Gastroesophageal sphincter (tissue), 4 donors: Measurements from ENCODE around the gene MYO1B. TPM values are rescaled to one million over a fixed set of nuclear protein-coding genes. Genes with fewer than 3 reads are reported as not detected.
A peak's percentile ranks its signal among the peaks of the same experiment; 100 is the strongest.

Source experiments
- ATAC-seq: fragments of 150-250 bp; one replicate; pipeline ENCODE4 v1.9.1; 2016; ENCODE audit warnings: mild to moderate bottlenecking, moderate library complexity
- H3K27ac ChIP-seq, 4 donors: fragments of 200-600 bp; sonication (generic) in 3 of 4; 1 replicate in 3 of 4; 2 replicates in 1 of 4; pipeline ENCODE4 v1.5.1; 2016 to 2019
- H3K27me3 ChIP-seq: fragments of 200-600 bp; sonication (generic); one replicate; pipeline ENCODE4 v1.5.1; 2019
- H3K36me3 ChIP-seq, 2 donors: fragments of 200-600 bp; sonication (generic); one replicate each; pipeline ENCODE4 v1.5.1; 2019; ENCODE audit warnings: control low read depth in 1 of 2
- H3K4me1 ChIP-seq, 3 donors: fragments of 200-600 bp; sonication (generic); 1 replicate in 2 of 3; 2 replicates in 1 of 3; pipeline ENCODE4 v1.5.1; 2016 to 2019; ENCODE audit warnings: control low read depth in 2 of 3
- H3K4me3 ChIP-seq, 2 donors: fragments of 200-600 bp; sonication (generic); one replicate each; pipeline ENCODE4 v1.5.1; 2019; ENCODE audit warnings: mild to moderate bottlenecking in 1 of 2, moderate library complexity in 1 of 2
- H3K9me3 ChIP-seq, 3 donors: fragments of 200-600 bp; sonication (generic); one replicate each; pipeline ENCODE4 v1.5.1; 2017 to 2019; ENCODE audit warnings: control low read depth in 2 of 3
- CTCF ChIP-seq, 4 experiments: fragments of 200-600 bp in 2 of 4; fragments of 450-650 bp in 2 of 4; sonication (generic) in 1 of 4; IDR thresholded peaks; one replicate each; pipeline ENCODE4 v1.5.1; 2017 to 2019; ENCODE audit warnings: antibody characterized with exemption in 4 of 4, mild to moderate bottlenecking in 2 of 4, moderate library complexity in 2 of 4
- EP300 ChIP-seq: sonication (generic); formaldehyde crosslinking; IDR thresholded peaks from one replicate; pipeline ENCODE4 v1.6.1; 2017; ENCODE audit warnings: antibody characterized with exemption, mild to moderate bottlenecking
- POLR2A ChIP-seq, 2 donors: fragments of 450-650 bp; IDR thresholded peaks; one replicate each; pipeline ENCODE4 v1.6.1; 2017; ENCODE audit warnings: antibody characterized with exemption in 2 of 2, mild to moderate bottlenecking in 2 of 2, moderate library complexity in 1 of 2
- POLR2AphosphoS5 ChIP-seq: sonication (generic); formaldehyde crosslinking; IDR thresholded peaks from one replicate; pipeline ENCODE4 v1.6.1; 2017; ENCODE audit warnings: antibody characterized with exemption
- WGBS, 2 donors: methylation state at CpG; one replicate each; pipeline ENCODE4 v1.1.5; 2018; ENCODE audit warnings: low coverage in 1 of 2; 5-methylcytosine and 5-hydroxymethylcytosine counted together
- total RNA-seq, 4 donors: library from RNA; depleted of rRNA; stranded (reverse); fragments of >200 nt; gene quantifications; one replicate each; pipeline ENCODE4 v1.1.0, GENCODE V29; 2016

Gene MYO1B
- total RNA-seq, 4 donors from 2014 or later: 17.3 to 45.0 (median 21.0) TPM

- Histone ChIP-seq H3K36me3 (no peaks in the 10 kb centered on the region), H3K4me1 (peaks cover 0 to 50% (median 10%) of the 10 kb centered on the region in 3 donors), H3K9me3 (no peaks in the 10 kb centered on the region), H3K27me3 (peaks cover 4% of the 10 kb centered on the region), H3K27ac (peak overlapping the region in 3 of 4 donors; percentile 50 to 81 (median 67)), H3K4me3 (peak overlapping the region in 1 of 2 donors; percentile 82)
- ATAC-seq: peak; percentile 54
- TF ChIP-seq POLR2AphosphoS5 (peak; percentile 30), POLR2A (IDR thresholded peaks at IDR 0.05) (no peak)
- 8 to 24% methylated on average over 2 to 5 of the region's 5 CpGs for WGBS, 2 donors
Observed at GRCh38 chr2:191247381-191248057, 2.3 kb downstream of the MYO1B start.

- Histone ChIP-seq H3K27ac (peak overlapping the region in 1 of 4 donors; percentile 31), H3K4me3 (no peak overlapping the region), H3K36me3 (no peaks in the 10 kb centered on the region), H3K27me3 (peaks cover 4% of the 10 kb centered on the region), H3K9me3 (no peaks in the 10 kb centered on the region), H3K4me1 (peaks cover 0 to 50% (median 10%) of the 10 kb centered on the region in 3 donors)
- 25 to 29% methylated on average over 1 of the region's 2 CpGs for WGBS, 2 donors
- no peak for ATAC-seq
- no peak for TF ChIP-seq POLR2A (IDR thresholded peaks at IDR 0.05)
- no peak for TF ChIP-seq POLR2AphosphoS5
- TF ChIP-seq CTCF (IDR thresholded peaks at IDR 0.05): no peak
- TF ChIP-seq EP300: no peak
Observed at GRCh38 chr2:191249156-191249813, 4.1 kb downstream of the MYO1B start.

- no peaks in the 10 kb centered on the region for H3K9me3 ChIP-seq
- no peak for TF ChIP-seq POLR2A (IDR thresholded peaks at IDR 0.05)
- TF ChIP-seq POLR2AphosphoS5: no peak
- no peak for TF ChIP-seq EP300
- no peak for TF ChIP-seq CTCF (IDR thresholded peaks at IDR 0.05)
- H3K4me3 ChIP-seq: no peak overlapping the region
- no peak overlapping the region for H3K27ac ChIP-seq
- H3K36me3 ChIP-seq: no peaks in the 10 kb centered on the region
- peaks cover 4% of the 10 kb centered on the region for H3K27me3 ChIP-seq
- WGBS, 2 donors: 100% methylated on average over 1 of the region's 1 CpG
- no peak for ATAC-seq
- H3K4me1 ChIP-seq: peaks cover 0 to 41% (median 10%) of the 10 kb centered on the region in 3 donors
Observed at GRCh38 chr2:191250400-191250799, 5.2 kb downstream of the MYO1B start.

GRCh38 chr2:191250986-191251385 lies 5.8 kb downstream of the MYO1B start:
- no peak overlapping the region for H3K27ac ChIP-seq
- no peaks in the 10 kb centered on the region for H3K36me3 ChIP-seq
- H3K9me3 ChIP-seq: no peaks in the 10 kb centered on the region
- no peak for ATAC-seq
- TF ChIP-seq EP300: no peak
- TF ChIP-seq CTCF (IDR thresholded peaks at IDR 0.05): no peak
- TF ChIP-seq POLR2AphosphoS5: no peak
- TF ChIP-seq POLR2A (IDR thresholded peaks at IDR 0.05): no peak
- peaks cover 2% of the 10 kb centered on the region for H3K27me3 ChIP-seq
- WGBS, 2 donors: 90% methylated on average over 4 of the region's 5 CpGs; no CpG with 5 or more reads in 1 of the 2 donors
- H3K4me3 ChIP-seq: no peak overlapping the region
- peaks cover 0 to 40% (median 10%) of the 10 kb centered on the region in 3 donors for H3K4me1 ChIP-seq

- peaks cover 0 to 31% (median 0%) of the 10 kb centered on the region in 3 donors for H3K4me1 ChIP-seq
- H3K9me3 ChIP-seq: no peaks in the 10 kb centered on the region
- H3K36me3 ChIP-seq: no peaks in the 10 kb centered on the region
- no peak for ATAC-seq
- H3K27ac ChIP-seq: no peak overlapping the region
- WGBS, 2 donors: 73% methylated on average over 2 of the region's 2 CpGs
- H3K27me3 ChIP-seq: no peaks in the 10 kb centered on the region
- H3K4me3 ChIP-seq: no peak overlapping the region
- no peak for TF ChIP-seq EP300
- TF ChIP-seq POLR2AphosphoS5: no peak
- TF ChIP-seq CTCF (IDR thresholded peaks at IDR 0.05): no peak
- TF ChIP-seq POLR2A (IDR thresholded peaks at IDR 0.05): no peak
Observed at GRCh38 chr2:191252699-191253098, 7.5 kb downstream of the MYO1B start.
